Endothelial cell of umbilical vein (primary cell): ENCODE data around the gene FBXL13. TPM values are rescaled to one million over a fixed set of nuclear protein-coding genes. Genes with fewer than 3 reads are reported as not detected.

Experiments
- BruUV-seq: library from RNA; stranded (reverse); fragments of 400-500 nt; replicated peaks from 2 replicates; lab custom pipeline; 2021; lab: Mats Ljungman, UMichigan
- CTCF ChIA-PET: fragments of 300-600, 350-600 bp; sonication (Branson Sonifier 250); formaldehyde crosslinking; loops from one replicate; lab custom pipeline; 2021; ENCODE audit warnings: antibody characterized with exemption, inconsistent platforms; lab: Charles Lee
- POLR2A ChIA-PET: fragments of 300-600, 350-600 bp; sonication (Branson Sonifier 250); formaldehyde crosslinking; loops from one replicate; lab custom pipeline; 2021; ENCODE audit warnings: antibody characterized with exemption, inconsistent platforms; lab: Charles Lee
- DNase-seq: peaks from one replicate; pipeline ENCODE4 v3.0.0-alpha.2; 2011; ENCODE audit warnings: low read depth, low spot score
- FAIRE-seq: peaks from 2 replicates; lab custom pipeline; 2011; peaks lifted over from hg19 to GRCh38; lab: Jason Lieb, UNC
- H2AFZ ChIP-seq: 2 replicates; pipeline ENCODE4 v1.6.0; 2012; ENCODE audit warnings: low read depth, low read length, control low read depth, inconsistent platforms
- H3K27ac ChIP-seq: 2 replicates; pipeline ENCODE4 v1.5.1; 2011; ENCODE audit warnings: low read depth, mild to moderate bottlenecking, control low read depth, low read length, moderate library complexity; ENCODE audit not compliant: insufficient read depth
- H3K27me3 ChIP-seq, 2 experiments: 2 replicates each; pipeline versions ENCODE4 v1.6.0 to v1.6.1; 2011; ENCODE audit warnings: low read length in 2 of 2, mixed read lengths in 1 of 2; ENCODE audit not compliant: control insufficient read depth in 2 of 2, insufficient read depth in 2 of 2
- H3K36me3 ChIP-seq, 2 experiments: 2 replicates in 1 of 2; 3 replicates in 1 of 2; pipeline ENCODE4 v1.5.1; 2011; ENCODE audit warnings: low read length in 2 of 2, mild to moderate bottlenecking in 1 of 2, moderate library complexity in 1 of 2; ENCODE audit not compliant: control insufficient read depth in 2 of 2, insufficient read depth in 2 of 2; ENCODE audit errors: extremely low read depth in 1 of 2
- H3K4me1 ChIP-seq: 3 replicates; pipeline ENCODE4 v1.5.1; 2011; ENCODE audit warnings: mild to moderate bottlenecking, low read length; ENCODE audit not compliant: control insufficient read depth, insufficient read depth; ENCODE audit errors: extremely low read depth
- H3K4me2 ChIP-seq: 2 replicates; pipeline ENCODE4 v1.6.1; 2011; ENCODE audit warnings: low read length, control low read depth, mixed read lengths; ENCODE audit not compliant: insufficient read depth
- H3K4me3 ChIP-seq, 3 experiments: fragments of 200-600 bp in 1 of 3; sonication (generic), shearing (Covaris generic) in 1 of 3; replicated peaks in 1 of 3; 2 replicates each; pipeline ENCODE4 v1.5.1; 2011 to 2016; ENCODE audit warnings: control low read depth in 3 of 3, low read length in 3 of 3, mild to moderate bottlenecking in 2 of 3, inconsistent platforms in 1 of 3, low read depth in 1 of 3, moderate library complexity in 1 of 3; ENCODE audit not compliant: insufficient read depth in 1 of 3
- H3K79me2 ChIP-seq: 2 replicates; pipeline ENCODE4 v1.6.0; 2012; ENCODE audit warnings: low read length, inconsistent platforms; ENCODE audit not compliant: control insufficient read depth, insufficient read depth
- H3K9ac ChIP-seq: replicated peaks from 2 replicates; pipeline ENCODE3; 2011; ENCODE audit warnings: low read length, control low read depth; ENCODE audit not compliant: insufficient read depth; ENCODE audit errors: extremely low read depth
- H3K9me1 ChIP-seq: replicated peaks from 3 replicates; pipeline ENCODE4 v1.6.0; 2011; ENCODE audit warnings: mild to moderate bottlenecking, low read length; ENCODE audit not compliant: control insufficient read depth, insufficient read depth; ENCODE audit errors: extremely low read depth
- H3K9me3 ChIP-seq: replicated peaks from 2 replicates; pipeline ENCODE4 v1.5.1; 2012; ENCODE audit warnings: low read length, inconsistent platforms; ENCODE audit not compliant: control insufficient read depth, insufficient read depth
- H4K20me1 ChIP-seq: replicated peaks from 2 replicates; pipeline ENCODE3; 2011; ENCODE audit warnings: mild to moderate bottlenecking, low read length; ENCODE audit not compliant: control insufficient read depth, insufficient read depth; ENCODE audit errors: extremely low read depth
- CTCF ChIP-seq, 2 donors: IDR thresholded peaks; 1 replicate in 1 of 2; 2 replicates in 1 of 2; pipeline ENCODE4 v1.5.1; 2011; ENCODE audit warnings: low read length in 2 of 2, mild to moderate bottlenecking in 2 of 2, moderate library complexity in 2 of 2, control low read depth in 1 of 2, inconsistent platforms in 1 of 2, low read depth in 1 of 2; ENCODE audit not compliant: insufficient read depth in 1 of 2; ENCODE audit errors: extremely low read depth in 1 of 2
- EZH2 ChIP-seq: IDR thresholded peaks from 2 replicates; pipeline ENCODE4 v1.6.1; 2012; ENCODE audit warnings: borderline replicate concordance, low read depth, mild to moderate bottlenecking, moderate library complexity, low read length, inconsistent platforms; ENCODE audit not compliant: severe bottlenecking
- FOS ChIP-seq: IDR thresholded peaks from 2 replicates; pipeline ENCODE4 v1.6.1; 2011; ENCODE audit warnings: mild to moderate bottlenecking, low read length, moderate library complexity, borderline replicate concordance; ENCODE audit not compliant: insufficient read depth
- GATA2 ChIP-seq: IDR thresholded peaks from 2 replicates; pipeline ENCODE4 v1.7.0; 2011; ENCODE audit warnings: low read depth, mild to moderate bottlenecking, moderate library complexity, mixed read lengths, low read length; ENCODE audit not compliant: insufficient read length, insufficient read depth
- MAX ChIP-seq: IDR thresholded peaks from 2 replicates; pipeline ENCODE4 v1.6.1; 2011; ENCODE audit not compliant: insufficient read depth, insufficient read length
- MYC ChIP-seq: IDR thresholded peaks from one replicate; pipeline ENCODE4 v1.6.1; 2011; ENCODE audit warnings: mild to moderate bottlenecking, low read depth, low read length
- POLR2AphosphoS5 ChIP-seq: IDR thresholded peaks from 2 replicates; pipeline ENCODE4 v1.6.1; 2012; ENCODE audit warnings: low read depth, mild to moderate bottlenecking, control low read depth, low read length, moderate library complexity; ENCODE audit not compliant: insufficient read depth
- dilution Hi-C: fragments of 300-500 bp; cut with MboI; formaldehyde crosslinking; loops from one replicate; pipeline ENCODE4 v1.15.0; 2019; ENCODE audit warnings: low sequenced_read_pairs; ENCODE audit not compliant: extremely low pct_ligation_motif_present
- intact Hi-C: fragments of 100-400 bp; cut with micrococcal nuclease; formaldehyde crosslinking; loops from one replicate; pipeline ENCODE4 v1.10.0; 2022
- polyA plus RNA-seq, 4 experiments: library from polyadenylated mRNA; depleted of rRNA in 3 of 4; stranded (reverse) in 3 of 4; unstranded in 1 of 4; fragments of >200 nt; gene quantifications; 2 replicates each; pipeline versions ENCODE4 v1.2.1 to v1.2.3, GENCODE V29; 2011 to 2012; ENCODE audit warnings: missing spikeins in 1 of 4
- total RNA-seq: library from RNA; stranded (reverse); gene quantifications from 2 replicates; pipeline ENCODE4 v1.2.3, GENCODE V29; 2021

Gene FBXL13
- total and polyA plus RNA-seq, 2 donors (not counting 3 experiments of a cell fraction or from before 2014, with no cell fraction given), result 3.9 to 4.6 TPM

- no peaks in the 10 kb centered on the region for H3K79me2 ChIP-seq
- FAIRE-seq (no peak), DNase-seq (no peak)
- TF ChIP-seq POLR2AphosphoS5 (no peak), EZH2 (no peak), MAX (no peak), CTCF (IDR thresholded peaks at IDR 0.05; ENCODE audit: extremely low read depth in 1 of 2, insufficient read depth in 1 of 2, low read depth in 1 of 2, low read length in 2 of 2) (no peak), MYC (no peak), GATA2 (no peak), FOS (no peak)
- ChIA-PET POLR2A (no interaction called here), CTCF (interaction anchor here (0.6 kb wide), 1 partner anchor 336 kb away, joined by 4 read pairs; no protein-coding TSS in a partner anchor)
- dilution Hi-C loops (no loop called here), intact Hi-C loops (no loop called here)
- no peak overlapping the region for H3K4me2 ChIP-seq
- no TSS peak for BruUV-seq
- H3K36me3 ChIP-seq, result peaks cover 4 to 8% of the 10 kb centered on the region in 2 experiments
- no peaks in the 10 kb centered on the region for H3K9me1 ChIP-seq
- H3K4me3 ChIP-seq, result no peak overlapping the region
- H4K20me1 ChIP-seq, result no peaks in the 10 kb centered on the region
- H3K9ac ChIP-seq, result no peak overlapping the region
- H3K27me3 ChIP-seq, result no peaks in the 10 kb centered on the region
- no peaks in the 10 kb centered on the region for H3K9me3 ChIP-seq
- H3K27ac ChIP-seq, result no peak overlapping the region
- no peak overlapping the region for H2AFZ ChIP-seq
- no peaks in the 10 kb centered on the region for H3K4me1 ChIP-seq
These were observed 19.5 kb upstream of the FBXL13 start for GRCh38 chr7:103094102-103094501.
